HG02571 (cell line): Measurements from ENCODE around the gene CMSS1.

ENCODE experiments used
- ATAC-seq: cut with Tn5 transposase; IDR thresholded peaks from one replicate; pipeline ENCODE4 v1.9.1; 2021; ENCODE audit warnings: mild to moderate bottlenecking, moderate library complexity; ENCODE audit not compliant: unreplicated experiment

CMSS1 gene

GRCh38 chr3:99872923-99873254 is 55.2 kb downstream of the CMSS1 start:
- ATAC-seq = peak; percentile 53

GRCh38 chr3:99873269-99874102 is 55.8 kb downstream of the CMSS1 start:
- no peak for ATAC-seq

GRCh38 chr3:99874237-99875002 is 56.8 kb downstream of the CMSS1 start:
- no peak for ATAC-seq

- no peak for ATAC-seq
Measured at GRCh38 chr3:99875581-99875928, 57.9 kb downstream of the CMSS1 start.

- peak; percentile 87 for ATAC-seq
Measured at GRCh38 chr3:99875929-99876841, 58.5 kb downstream of the CMSS1 start.

- ATAC-seq = no peak
Measured at GRCh38 chr3:99877031-99877579, 59.4 kb downstream of the CMSS1 start.

GRCh38 chr3:99878005-99878404 is 60.3 kb downstream of the CMSS1 start:
- peak; percentile 41 for ATAC-seq

GRCh38 chr3:99879275-99879674 is 61.6 kb downstream of the CMSS1 start:
- no peak for ATAC-seq

- ATAC-seq = no peak
Measured at GRCh38 chr3:99881121-99881524, 63.5 kb downstream of the CMSS1 start.

- ATAC-seq = no peak
Measured at GRCh38 chr3:99882436-99883137, 64.9 kb downstream of the CMSS1 start.

GRCh38 chr3:99883138-99883461 is 65.4 kb downstream of the CMSS1 start:
- no peak for ATAC-seq

- ATAC-seq = no peak
Measured at GRCh38 chr3:99883693-99884092, 66.0 kb downstream of the CMSS1 start.

- no peak for ATAC-seq
Measured at GRCh38 chr3:99884484-99884883, 66.8 kb downstream of the CMSS1 start.

GRCh38 chr3:99885085-99885484 is 67.4 kb downstream of the CMSS1 start:
- ATAC-seq = no peak

GRCh38 chr3:99885851-99886250 is 68.2 kb downstream of the CMSS1 start:
- no peak for ATAC-seq

GRCh38 chr3:99891610-99892285 is 74.1 kb downstream of the CMSS1 start:
- ATAC-seq = no peak

- ATAC-seq = no peak
Measured at GRCh38 chr3:99892332-99892731, 74.7 kb downstream of the CMSS1 start.

GRCh38 chr3:99895131-99895696 is 77.6 kb downstream of the CMSS1 start:
- no peak for ATAC-seq

GRCh38 chr3:99895703-99896441 is 78.2 kb downstream of the CMSS1 start:
- ATAC-seq = no peak
